PC-9 (cell line): ENCODE results near the gene HEY2.

Experiments
- CTCF ChIP-seq: fragments of 200-600 bp; sonication (generic); conservative IDR thresholded peaks from 2 replicates; pipeline ENCODE4 v1.6.1; 2017; ENCODE audit warnings: mixed run types, antibody characterized with exemption, mild to moderate bottlenecking, moderate library complexity
- EZH2 ChIP-seq: fragments of 200-600 bp; sonication (generic); IDR thresholded peaks from 2 replicates; pipeline ENCODE4 v1.8.0; 2017; ENCODE audit warnings: antibody characterized with exemption, low read depth

GRCh38 chr6:125810445-125810844, 61.0 kb downstream of the HEY2 start:
- no peak for TF ChIP-seq CTCF
- no peak for TF ChIP-seq EZH2
